HepG2 (cell line): ENCODE measurements around the gene FAM83E. TPM values are rescaled to one million over a fixed set of nuclear protein-coding genes. Genes with fewer than 3 reads are reported as not detected.

Source experiments
- ATAC-seq: fragments of 200-7000 bp; cut with Tn5 transposase; 3 replicates; pipeline ENCODE4 v1.9.1; 2020; ENCODE audit warnings: mild to moderate bottlenecking, moderate library complexity
- BruUV-seq: library from RNA; stranded (reverse); fragments of 400-500 nt; replicated peaks from 2 replicates; lab custom pipeline; 2021; lab: Mats Ljungman, UMichigan
- CTCF ChIA-PET: fragments of 300-600 bp; formaldehyde crosslinking; extraction: SDS; loops from one replicate; lab custom pipeline; 2021; ENCODE audit warnings: low total read pairs, inconsistent platforms, low intra/inter-chr PET ratio; lab: Yijun Ruan, JAX
- POLR2A ChIA-PET: fragments of 350-600 bp; sonication (Branson Sonifier 250); formaldehyde crosslinking; loops from one replicate; lab custom pipeline; 2020; ENCODE audit warnings: antibody characterized with exemption, inconsistent platforms; lab: Yijun Ruan, JAX
- DNase-seq: peaks from one replicate; pipeline ENCODE4 v3.0.0-alpha.2; 2015; ENCODE audit warnings: low spot score
- FAIRE-seq: peaks from 3 replicates; lab custom pipeline; 2011; peaks lifted over from hg19 to GRCh38; lab: Jason Lieb, UNC
- H2AFZ ChIP-seq: one replicate; pipeline ENCODE4 v1.6.1; 2011; ENCODE audit warnings: low read length, inconsistent platforms
- H3K27ac ChIP-seq: fragments of 300-600 bp; 3 replicates; pipeline ENCODE4 v1.8.0; 2011; ENCODE audit warnings: mixed run types, mild to moderate bottlenecking, mixed read lengths, low read length, inconsistent platforms; ENCODE audit not compliant: insufficient read depth; ENCODE audit errors: extremely low read length
- H3K27me3 ChIP-seq, 2 experiments: fragments of 200-600 bp in 1 of 2; 2 replicates in 1 of 2; 3 replicates in 1 of 2; pipeline versions ENCODE4 v1.6.0 to v1.8.0; 2011; ENCODE audit warnings: low read length in 2 of 2, mild to moderate bottlenecking in 2 of 2, moderate library complexity in 2 of 2, inconsistent platforms in 1 of 2; ENCODE audit not compliant: insufficient read depth in 2 of 2, control insufficient read depth in 1 of 2
- H3K36me3 ChIP-seq, 2 experiments: fragments of 200-600 bp in 1 of 2; replicated peaks in 1 of 2; 2 replicates in 1 of 2; 3 replicates in 1 of 2; pipeline versions ENCODE4 v1.5.1 to v1.8.0; 2011; ENCODE audit warnings: low read length in 2 of 2, inconsistent platforms in 1 of 2; ENCODE audit not compliant: insufficient read depth in 2 of 2, control insufficient read depth in 1 of 2
- H3K4me1 ChIP-seq: 2 replicates; pipeline ENCODE4 v1.5.1; 2012; ENCODE audit warnings: low read length, inconsistent platforms; ENCODE audit not compliant: insufficient read depth
- H3K4me2 ChIP-seq: 2 replicates; pipeline ENCODE4 v1.6.0; 2011; ENCODE audit warnings: low read depth, low read length, inconsistent platforms
- H3K4me3 ChIP-seq, 3 experiments: fragments of 200-600 bp in 1 of 3; sonication (generic), shearing (Covaris generic) in 1 of 3; replicated peaks in 1 of 3; 2 replicates each; pipeline ENCODE4 v1.5.1; 2011 to 2016; ENCODE audit warnings: low read length in 3 of 3, inconsistent platforms in 2 of 3, low read depth in 2 of 3, mild to moderate bottlenecking in 2 of 3, control low read depth in 1 of 3, mixed read lengths in 1 of 3; ENCODE audit not compliant: insufficient read depth in 1 of 3
- H3K79me2 ChIP-seq: one replicate; pipeline ENCODE4 v1.6.1; 2011; ENCODE audit warnings: low read length, inconsistent platforms; ENCODE audit not compliant: insufficient read depth
- H3K9ac ChIP-seq: 2 replicates; pipeline ENCODE4 v1.6.0; 2011; ENCODE audit warnings: mild to moderate bottlenecking, low read depth, low read length, inconsistent platforms; ENCODE audit not compliant: insufficient read depth
- H3K9me3 ChIP-seq: 2 replicates; pipeline ENCODE4 v1.5.1; 2012; ENCODE audit warnings: mild to moderate bottlenecking, low read length
- H4K20me1 ChIP-seq: 2 replicates; pipeline ENCODE4 v1.6.0; 2011; ENCODE audit warnings: inconsistent platforms, mild to moderate bottlenecking, low read length, moderate library complexity; ENCODE audit not compliant: insufficient read depth
- ZBTB33 ChIP-seq: sonication (generic); formaldehyde crosslinking; IDR thresholded peaks from 2 replicates; pipeline ENCODE4 v1.4.0; 2020; ENCODE audit warnings: missing genetic modification reagents
- ZNF660 ChIP-seq: sonication (generic); formaldehyde crosslinking; IDR thresholded peaks from 2 replicates; pipeline ENCODE4 v1.5.1; 2020; ENCODE audit warnings: mild to moderate bottlenecking, low read depth, missing genetic modification reagents, borderline replicate concordance
- ZNF768 ChIP-seq: sonication (generic); formaldehyde crosslinking; IDR thresholded peaks from 2 replicates; pipeline ENCODE4 v1.4.0; 2020; ENCODE audit warnings: missing genetic modification reagents
- WGBS: methylation state at CpG from one replicate; pipeline ENCODE4 v1.1.6; 2017; ENCODE audit warnings: low lambda C conversion rate; 5-methylcytosine and 5-hydroxymethylcytosine counted together
- in situ Hi-C: cut with HindIII; loops from 2 replicates; pipeline ENCODE4 v1.10.0; 2017; ENCODE audit warnings: low pct_unique_long_range_greater_than_20kb; ENCODE audit not compliant: extremely low pct_ligation_motif_present
- intact Hi-C: fragments of 100-400 bp; cut with micrococcal nuclease; formaldehyde crosslinking; loops from one replicate; pipeline ENCODE4 v1.10.0; 2022; ENCODE audit not compliant: unreplicated experiment
- polyA plus RNA-seq, 8 experiments: library from polyadenylated mRNA; depleted of rRNA in 3 of 8; stranded (reverse) in 7 of 8; unstranded in 1 of 8; fragments of >200 nt; fragmentation: Illumina TruSeq in 4 of 8; extraction: Trizol in 4 of 8; gene quantifications; 2 replicates each; pipeline versions ENCODE4 v1.2.1 to v1.2.3, GENCODE V29; 2011 to 2016; ENCODE audit warnings: low read depth in 4 of 8, missing spikeins in 1 of 8, mixed read lengths in 1 of 8; ENCODE audit not compliant: insufficient read depth in 1 of 8
- total RNA-seq, 5 experiments: library from RNA; depleted of rRNA; stranded (reverse); fragments of >200 nt; fragmentation: Illumina TruSeq; extraction: Trizol; gene quantifications; 2 replicates each; pipeline ENCODE4 v1.2.3, GENCODE V29; 2016; ENCODE audit warnings: low read depth in 1 of 5

The FAM83E gene
- total and polyA plus RNA-seq, 2 of the 13 experiments (the other 11 are each of a cell fraction or from before 2014, with no cell fraction given) = 0.18 to 0.60 TPM

- Histone ChIP-seq H3K4me2 (no peak overlapping the region), H3K27me3 (peaks cover 0 to 12% of the 10 kb centered on the region in 2 experiments; a peak in 2 of 5 replicates), H3K4me3 (no peak overlapping the region), H3K27ac (no peak overlapping the region), H3K9ac (no peak overlapping the region), H3K9me3 (no peaks in the 10 kb centered on the region), H3K36me3 (no peaks in the 10 kb centered on the region), H3K79me2 (no peaks in the 10 kb centered on the region), H3K4me1 (0 out of 2 replicates have a peak, but pooled peaks cover 6% of the 10 kb centered on the region), H4K20me1 (no peaks in the 10 kb centered on the region), H2AFZ (no peak overlapping the region)
- FAIRE-seq (no peak), ATAC-seq (no peak), DNase-seq (no peak)
- ChIA-PET CTCF (no interaction called here), POLR2A (interaction anchor here (0.6 kb wide), 1 partner anchor 250 kb away, joined by 3 read pairs; no protein-coding TSS in a partner anchor)
- no TSS peak for BruUV-seq
- in situ Hi-C loops (no loop called here), intact Hi-C loops (no loop called here)
- 34% methylated on average over 7 of the region's 30 CpGs for WGBS
- TF ChIP-seq ZBTB33 (CRISPR knock-in tag) = no peak
Observed at GRCh38 chr19:48598996-48599700, 15.7 kb downstream of the FAM83E start.

- H3K79me2 ChIP-seq = no peaks in the 10 kb centered on the region
- FAIRE-seq (no peak), ATAC-seq (no peak), DNase-seq (no peak)
- no peak overlapping the region for H3K4me3 ChIP-seq
- H3K27me3 ChIP-seq = peaks cover 0 to 12% of the 10 kb centered on the region in 2 experiments; a peak in 3 of 5 replicates
- in situ Hi-C loops (no loop called here), intact Hi-C loops (no loop called here)
- BruUV-seq = no TSS peak
- no peak overlapping the region for H3K9ac ChIP-seq
- TF ChIP-seq ZNF660 (CRISPR knock-in tag) (no peak), ZNF768 (CRISPR knock-in tag) (peak; percentile 94)
- CTCF ChIA-PET = no interaction called here
- H3K36me3 ChIP-seq = no peaks in the 10 kb centered on the region
- H3K4me2 ChIP-seq = no peak overlapping the region
- POLR2A ChIA-PET = no interaction called here
- H4K20me1 ChIP-seq = no peaks in the 10 kb centered on the region
- H3K27ac ChIP-seq = no peak overlapping the region
- no peaks in the 10 kb centered on the region for H3K9me3 ChIP-seq
- no peak overlapping the region for H2AFZ ChIP-seq
- H3K4me1 ChIP-seq = peaks cover 15% of the 10 kb centered on the region; the same call in 1 of the 2 replicates
- WGBS = 44% methylated on average over 20 of the region's 39 CpGs
Observed at GRCh38 chr19:48596679-48597465, 18.0 kb downstream of the FAM83E start.
